Endothelial cell of umbilical vein (primary cell): ENCODE measurements around the gene WDR55.

Source experiments
- CTCF ChIP-seq, 2 donors: IDR thresholded peaks; 1 replicate in 1 of 2; 2 replicates in 1 of 2; pipeline ENCODE4 v1.5.1; 2011; ENCODE audit warnings: low read length in 2 of 2, mild to moderate bottlenecking in 2 of 2, moderate library complexity in 2 of 2, control low read depth in 1 of 2, inconsistent platforms in 1 of 2, low read depth in 1 of 2; ENCODE audit not compliant: insufficient read depth in 1 of 2; ENCODE audit errors: extremely low read depth in 1 of 2
- EZH2 ChIP-seq: IDR thresholded peaks from 2 replicates; pipeline ENCODE4 v1.6.1; 2012; ENCODE audit warnings: borderline replicate concordance, low read depth, mild to moderate bottlenecking, moderate library complexity, low read length, inconsistent platforms; ENCODE audit not compliant: severe bottlenecking
- JUN ChIP-seq: IDR thresholded peaks from 2 replicates; pipeline ENCODE4 v1.6.1; 2011; ENCODE audit warnings: borderline replicate concordance, low read depth; ENCODE audit not compliant: insufficient read length, insufficient read depth
- POLR2A ChIP-seq: IDR thresholded peaks from 2 replicates; pipeline ENCODE4 v1.6.1; 2012; ENCODE audit warnings: low read depth, mild to moderate bottlenecking, control low read depth, low read length

- TF ChIP-seq CTCF (IDR thresholded peaks at IDR 0.05; ENCODE audit: extremely low read depth in 1 of 2, insufficient read depth in 1 of 2, low read depth in 1 of 2, low read length in 2 of 2) (no peak), JUN (no peak), EZH2 (no peak), POLR2A (no peak)
These were observed 6.9 kb downstream of the WDR55 start for GRCh38 chr5:140671472-140672125.
